DND-41 (cell line): ENCODE data around the gene PRRG3.

ENCODE experiments used
- ATAC-seq: fragments of 200-7000 bp; cut with Tn5 transposase; 3 replicates; pipeline ENCODE4 v1.9.1; 2021; ENCODE audit warnings: low read depth; ENCODE audit not compliant: insufficient read depth
- DNase-seq: peaks from one replicate; pipeline ENCODE4 v3.0.0-alpha.2; 2020
- H2AFZ ChIP-seq: 2 replicates; pipeline ENCODE4 v1.6.0; 2012; ENCODE audit warnings: low read depth, low read length
- H3K27ac ChIP-seq: 2 replicates; pipeline ENCODE4 v1.5.1; 2012; ENCODE audit warnings: low read length, inconsistent platforms
- H3K27me3 ChIP-seq: fragments of 200-600 bp; sonication (generic); 2 replicates; pipeline ENCODE4 v1.6.0; 2012; ENCODE audit warnings: low read length, mild to moderate bottlenecking, inconsistent platforms; ENCODE audit not compliant: insufficient read depth, poor library complexity
- H3K36me3 ChIP-seq: 2 replicates; pipeline ENCODE4 v1.5.1; 2012; ENCODE audit warnings: low read length, inconsistent platforms; ENCODE audit not compliant: insufficient read depth
- H3K4me1 ChIP-seq: 2 replicates; pipeline ENCODE4 v1.5.1; 2012; ENCODE audit warnings: mild to moderate bottlenecking, low read length; ENCODE audit not compliant: insufficient read depth
- H3K4me2 ChIP-seq: 2 replicates; pipeline ENCODE4 v1.6.0; 2012; ENCODE audit warnings: mild to moderate bottlenecking, moderate library complexity, low read length, inconsistent platforms; ENCODE audit not compliant: insufficient read depth
- H3K4me3 ChIP-seq, 2 experiments: fragments of 200-600 bp in 1 of 2; shearing (Covaris generic) in 1 of 2; 2 replicates each; pipeline ENCODE4 v1.5.1; 2012 to 2016; ENCODE audit warnings: inconsistent platforms in 2 of 2, low read length in 2 of 2, mild to moderate bottlenecking in 2 of 2, low read depth in 1 of 2, moderate library complexity in 1 of 2
- H3K79me2 ChIP-seq: 2 replicates; pipeline ENCODE4 v1.6.0; 2012; ENCODE audit warnings: low read length, inconsistent platforms; ENCODE audit not compliant: insufficient read depth
- H3K9ac ChIP-seq: 2 replicates; pipeline ENCODE4 v1.6.0; 2012; ENCODE audit warnings: low read depth, mild to moderate bottlenecking, inconsistent platforms, low read length, moderate library complexity
- H3K9me3 ChIP-seq: 2 replicates; pipeline ENCODE4 v1.5.1; 2012; ENCODE audit warnings: low read length, moderate library complexity, mild to moderate bottlenecking, inconsistent platforms; ENCODE audit not compliant: insufficient read depth, severe bottlenecking
- H4K20me1 ChIP-seq: 2 replicates; pipeline ENCODE4 v1.6.0; 2012; ENCODE audit warnings: low read length; ENCODE audit not compliant: insufficient read depth
- EZH2 ChIP-seq: IDR thresholded peaks from 3 replicates; pipeline ENCODE4 v1.6.1; 2012; ENCODE audit warnings: borderline replicate concordance, low read depth, mild to moderate bottlenecking, moderate library complexity, low read length, inconsistent platforms; ENCODE audit not compliant: severe bottlenecking
- TF ChIP-seq, protein P1 (sequence below): IDR thresholded peaks from 2 replicates; pipeline ENCODE4 v1.5.1; 2012; ENCODE audit warnings: borderline replicate concordance, low read length, moderate library complexity, mild to moderate bottlenecking; ENCODE audit not compliant: poor library complexity, severe bottlenecking; ENCODE audit errors: extremely low read depth

PRRG3 gene

GRCh38 chrX:151679798-151680402, 15.4 kb upstream of the PRRG3 start:
- no peak for TF ChIP-seq EZH2
- TF ChIP-seq, protein P1, sequence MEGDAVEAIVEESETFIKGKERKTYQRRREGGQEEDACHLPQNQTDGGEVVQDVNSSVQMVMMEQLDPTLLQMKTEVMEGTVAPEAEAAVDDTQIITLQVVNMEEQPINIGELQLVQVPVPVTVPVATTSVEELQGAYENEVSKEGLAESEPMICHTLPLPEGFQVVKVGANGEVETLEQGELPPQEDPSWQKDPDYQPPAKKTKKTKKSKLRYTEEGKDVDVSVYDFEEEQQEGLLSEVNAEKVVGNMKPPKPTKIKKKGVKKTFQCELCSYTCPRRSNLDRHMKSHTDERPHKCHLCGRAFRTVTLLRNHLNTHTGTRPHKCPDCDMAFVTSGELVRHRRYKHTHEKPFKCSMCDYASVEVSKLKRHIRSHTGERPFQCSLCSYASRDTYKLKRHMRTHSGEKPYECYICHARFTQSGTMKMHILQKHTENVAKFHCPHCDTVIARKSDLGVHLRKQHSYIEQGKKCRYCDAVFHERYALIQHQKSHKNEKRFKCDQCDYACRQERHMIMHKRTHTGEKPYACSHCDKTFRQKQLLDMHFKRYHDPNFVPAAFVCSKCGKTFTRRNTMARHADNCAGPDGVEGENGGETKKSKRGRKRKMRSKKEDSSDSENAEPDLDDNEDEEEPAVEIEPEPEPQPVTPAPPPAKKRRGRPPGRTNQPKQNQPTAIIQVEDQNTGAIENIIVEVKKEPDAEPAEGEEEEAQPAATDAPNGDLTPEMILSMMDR = no peak
- Histone ChIP-seq H3K36me3 (no peaks in the 10 kb centered on the region), H3K4me2 (no peak overlapping the region), H3K9me3 (no peaks in the 10 kb centered on the region), H2AFZ (no peak overlapping the region), H3K4me1 (no peaks in the 10 kb centered on the region), H3K79me2 (no peaks in the 10 kb centered on the region), H3K27ac (no peak overlapping the region), H3K9ac (no peak overlapping the region), H3K27me3 (no peaks in the 10 kb centered on the region), H4K20me1 (no peaks in the 10 kb centered on the region), H3K4me3 (no peak overlapping the region)
- ATAC-seq (no peak), DNase-seq (no peak)

- ATAC-seq = peak; percentile 68; the same call in 2 of the 3 replicates
Observed at GRCh38 chrX:151680805-151681204, 14.5 kb upstream of the PRRG3 start.

GRCh38 chrX:151687635-151688034, 7.6 kb upstream of the PRRG3 start:
- ATAC-seq = no peak
- no peak overlapping the region for H3K4me2 ChIP-seq
- H3K36me3 ChIP-seq = no peaks in the 10 kb centered on the region
- no peaks in the 10 kb centered on the region for H3K79me2 ChIP-seq
- no peak for DNase-seq
- no peaks in the 10 kb centered on the region for H3K4me1 ChIP-seq
- no peak overlapping the region for H3K4me3 ChIP-seq
- no peak overlapping the region for H3K27ac ChIP-seq
- H2AFZ ChIP-seq = no peak overlapping the region
- no peak overlapping the region for H3K9ac ChIP-seq
- no peaks in the 10 kb centered on the region for H3K27me3 ChIP-seq
- H3K9me3 ChIP-seq = no peaks in the 10 kb centered on the region
- TF ChIP-seq, protein P1 = no peak
- TF ChIP-seq EZH2 = no peak
- no peaks in the 10 kb centered on the region for H4K20me1 ChIP-seq

More at GRCh38 chrX:151680805-151681204, 14.5 kb upstream of the PRRG3 start:
- Histone ChIP-seq H3K9ac (no peak overlapping the region), H3K79me2 (no peaks in the 10 kb centered on the region), H3K4me2 (no peak overlapping the region), H3K27me3 (no peaks in the 10 kb centered on the region), H3K4me3 (no peak overlapping the region), H3K4me1 (no peaks in the 10 kb centered on the region), H3K9me3 (no peaks in the 10 kb centered on the region), H4K20me1 (no peaks in the 10 kb centered on the region), H2AFZ (no peak overlapping the region), H3K27ac (no peak overlapping the region), H3K36me3 (no peaks in the 10 kb centered on the region)
- DNase-seq = peak; percentile 56
- TF ChIP-seq EZH2 = no peak
- TF ChIP-seq, protein P1 = peak; percentile 80
